Fibroblast of lung (primary cell): ENCODE measurements around the gene RACGAP1. TPM values are rescaled to one million over a fixed set of nuclear protein-coding genes. Genes with fewer than 3 reads are reported as not detected.

ENCODE experiments used
- DNase-seq, 2 donors: peaks; one replicate each; pipeline versions ENCODE4 v3.0.0 to v3.0.0-alpha.2; 2010; ENCODE audit warnings: low read depth in 2 of 2
- H2AFZ ChIP-seq: 2 replicates; pipeline ENCODE4 v1.5.1; 2012; ENCODE audit warnings: low read length, control low read depth, inconsistent platforms
- H3K27ac ChIP-seq: 2 replicates; pipeline ENCODE4 v1.5.1; 2011; ENCODE audit warnings: low read length, control low read depth; ENCODE audit not compliant: insufficient read depth
- H3K27me3 ChIP-seq: 2 replicates; pipeline ENCODE4 v1.5.1; 2011; ENCODE audit warnings: mild to moderate bottlenecking, low read length; ENCODE audit not compliant: control insufficient read depth, insufficient read depth
- H3K36me3 ChIP-seq: 2 replicates; pipeline ENCODE4 v1.5.1; 2011; ENCODE audit warnings: low read length; ENCODE audit not compliant: control insufficient read depth, insufficient read depth
- H3K4me1 ChIP-seq: 2 replicates; pipeline ENCODE4 v1.5.1; 2011; ENCODE audit warnings: low read length; ENCODE audit not compliant: control insufficient read depth, insufficient read depth; ENCODE audit errors: extremely low read depth
- H3K4me2 ChIP-seq: 2 replicates; pipeline ENCODE4 v1.5.1; 2011; ENCODE audit warnings: low read length, control low read depth; ENCODE audit not compliant: insufficient read depth; ENCODE audit errors: extremely low read depth
- H3K4me3 ChIP-seq, 4 experiments: fragments of 200-600 bp in 1 of 4; sonication (generic) in 1 of 4; replicated peaks in 1 of 4; 2 replicates each; pipeline ENCODE4 v1.5.1; 2011 to 2016; ENCODE audit warnings: low read length in 4 of 4, low read depth in 3 of 4, mild to moderate bottlenecking in 3 of 4, control low read depth in 2 of 4, inconsistent platforms in 1 of 4, mixed read lengths in 1 of 4; ENCODE audit not compliant: insufficient read depth in 1 of 4; ENCODE audit errors: control extremely low read depth in 1 of 4
- H3K79me2 ChIP-seq: 2 replicates; pipeline ENCODE4 v1.5.1; 2012; ENCODE audit warnings: mild to moderate bottlenecking, low read length, inconsistent platforms; ENCODE audit not compliant: control insufficient read depth, insufficient read depth
- H3K9ac ChIP-seq: 2 replicates; pipeline ENCODE4 v1.5.1; 2011; ENCODE audit warnings: mild to moderate bottlenecking, low read length, control low read depth; ENCODE audit not compliant: insufficient read depth
- H3K9me3 ChIP-seq: 2 replicates; pipeline ENCODE4 v1.5.1; 2012; ENCODE audit warnings: low read depth, low read length; ENCODE audit not compliant: control insufficient read depth, insufficient read depth
- H4K20me1 ChIP-seq: 2 replicates; pipeline ENCODE4 v1.5.1; 2011; ENCODE audit warnings: low read length; ENCODE audit not compliant: control insufficient read depth, insufficient read depth; ENCODE audit errors: extremely low read depth
- CTCF ChIP-seq, 2 donors: IDR thresholded peaks in 1 of 2; conservative IDR thresholded peaks in 1 of 2; 1 replicate in 1 of 2; 2 replicates in 1 of 2; pipeline ENCODE4 v1.5.1; 2011 to 2012; ENCODE audit warnings: low read length in 2 of 2, control low read depth in 1 of 2, inconsistent platforms in 1 of 2, low read depth in 1 of 2, mild to moderate bottlenecking in 1 of 2
- EZH2 ChIP-seq: IDR thresholded peaks from 2 replicates; pipeline ENCODE4 v1.5.1; 2012; ENCODE audit warnings: low read length, control low read depth, mild to moderate bottlenecking; ENCODE audit errors: missing control alignments
- polyA plus RNA-seq, 2 donors: library from polyadenylated mRNA; depleted of rRNA in 1 of 2; stranded (reverse) in 1 of 2; unstranded in 1 of 2; fragments of >200 nt; gene quantifications; 2 replicates each; pipeline ENCODE4 v1.2.1, GENCODE V29; 2011 to 2012; ENCODE audit warnings: missing spikeins in 1 of 2
- total RNA-seq: library from RNA; depleted of rRNA; stranded (reverse); fragments of >200 nt; gene quantifications from 2 replicates; pipeline ENCODE4 v1.2.1, GENCODE V29; 2014

The RACGAP1 gene
- total and polyA plus RNA-seq, 2 donors (not counting 1 experiment from before 2014, with no cell fraction given), result 22.9 to 38.1 TPM

- Histone ChIP-seq H3K36me3 (no peaks in the 10 kb centered on the region), H3K4me1 (no peaks in the 10 kb centered on the region), H2AFZ (no peak overlapping the region), H4K20me1 (no peaks in the 10 kb centered on the region), H3K27ac (no peak overlapping the region), H3K4me3 (no peak overlapping the region), H3K27me3 (peaks cover 77% of the 10 kb centered on the region), H3K9me3 (no peaks in the 10 kb centered on the region), H3K9ac (no peak overlapping the region), H3K79me2 (no peaks in the 10 kb centered on the region), H3K4me2 (no peak overlapping the region)
- DNase-seq, result no peak
- TF ChIP-seq EZH2 (peak; percentile 41), CTCF (conservative IDR thresholded peaks at IDR 0.05 in 1 of 2, IDR thresholded peaks at IDR 0.05 in 1 of 2; ENCODE audit: low read depth in 1 of 2, low read length in 2 of 2) (no peak)
Observed at GRCh38 chr12:49955899-49956662, 69.2 kb downstream of the RACGAP1 start.

GRCh38 chr12:49954863-49955830 lies 70.1 kb downstream of the RACGAP1 start:
- H3K4me1 ChIP-seq, result no peaks in the 10 kb centered on the region
- no peak overlapping the region for H3K4me3 ChIP-seq
- no peaks in the 10 kb centered on the region for H3K36me3 ChIP-seq
- H3K27me3 ChIP-seq, result peaks cover 71% of the 10 kb centered on the region
- peak; percentile 31 for TF ChIP-seq EZH2
- no peak for TF ChIP-seq CTCF (conservative IDR thresholded peaks at IDR 0.05 in 1 of 2, IDR thresholded peaks at IDR 0.05 in 1 of 2; ENCODE audit: low read depth in 1 of 2, low read length in 2 of 2)
- no peak overlapping the region for H2AFZ ChIP-seq
- H3K27ac ChIP-seq, result no peak overlapping the region
- no peak for DNase-seq
- H3K9ac ChIP-seq, result no peak overlapping the region
- no peaks in the 10 kb centered on the region for H3K9me3 ChIP-seq
- no peaks in the 10 kb centered on the region for H3K79me2 ChIP-seq
- H3K4me2 ChIP-seq, result no peak overlapping the region
- no peaks in the 10 kb centered on the region for H4K20me1 ChIP-seq
